GM19463 (cell line): ENCODE data around the gene TRNAU1AP.
"Not testable (repeated sequence)": the region's sequence is repeated elsewhere in the genome, so short reads cannot be mapped to it uniquely, and the experiment has no call there.

Experiments used
- ATAC-seq: cut with Tn5 transposase; IDR thresholded peaks from one replicate; pipeline ENCODE4 v1.9.1; 2021; ENCODE audit warnings: mild to moderate bottlenecking, moderate library complexity; ENCODE audit not compliant: unreplicated experiment

Gene TRNAU1AP

GRCh38 chr1:28521502-28522164, 31.3 kb upstream of the TRNAU1AP start:
- no peak for ATAC-seq

- not testable (repeated sequence) for ATAC-seq
Observed at GRCh38 chr1:28522537-28522936, 30.3 kb upstream of the TRNAU1AP start.

DNA sequence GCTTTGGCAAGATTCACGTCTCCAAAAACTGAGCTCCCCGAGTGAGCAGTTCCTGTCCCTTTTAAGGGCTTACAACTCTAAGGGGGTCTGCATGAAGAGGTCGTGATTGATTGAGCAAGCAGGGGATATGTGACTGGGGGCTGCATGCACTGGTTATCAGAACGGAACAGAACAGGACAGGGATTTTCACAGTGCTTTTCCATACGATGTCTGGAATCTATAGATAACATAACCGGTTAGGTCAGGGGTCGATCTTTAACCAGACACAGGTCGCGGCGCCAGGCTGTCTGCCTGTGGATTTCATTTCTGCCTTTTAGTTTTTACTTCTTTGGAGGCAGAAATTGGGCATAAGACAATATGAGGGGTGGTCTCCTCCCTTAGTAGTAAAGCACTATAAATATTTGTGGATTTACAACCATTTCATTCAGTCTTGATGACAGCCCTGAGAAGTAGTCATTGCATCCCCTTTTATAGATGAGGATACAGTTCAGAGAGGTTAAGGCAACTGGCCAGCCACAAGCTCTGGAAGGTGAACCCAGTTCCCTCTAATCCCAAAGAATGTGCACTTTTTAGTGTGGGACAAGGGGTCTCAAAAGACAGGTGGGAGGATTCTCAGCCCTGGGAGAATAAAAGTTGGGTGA, 27.8 kb upstream of the TRNAU1AP start:
- not testable (repeated sequence) for ATAC-seq

DNA sequence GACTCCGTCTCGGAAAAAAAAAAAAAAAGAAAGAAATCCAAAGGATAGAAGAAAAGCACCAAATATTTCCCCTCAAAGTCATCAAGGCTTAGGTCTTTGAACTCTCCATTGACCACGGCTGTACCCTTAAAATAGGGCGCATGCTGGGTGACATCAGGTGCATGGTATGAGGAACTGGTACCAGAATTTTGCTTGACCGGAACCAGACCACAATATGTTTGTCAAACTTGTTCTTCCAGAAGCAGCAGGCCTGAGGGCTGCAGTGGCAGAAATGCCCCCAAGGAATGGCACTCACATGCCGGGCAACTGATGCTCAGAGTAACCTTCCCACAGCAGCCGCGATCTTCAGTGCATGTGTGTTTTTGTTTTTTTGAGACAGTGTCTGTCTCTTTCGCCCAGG, 26.0 kb upstream of the TRNAU1AP start:
- no peak for ATAC-seq

GRCh38 chr1:28530456-28530855, 22.4 kb upstream of the TRNAU1AP start:
- no peak for ATAC-seq

- no peak for ATAC-seq
Observed at GRCh38 chr1:28534671-28535070, 18.2 kb upstream of the TRNAU1AP start.

DNA sequence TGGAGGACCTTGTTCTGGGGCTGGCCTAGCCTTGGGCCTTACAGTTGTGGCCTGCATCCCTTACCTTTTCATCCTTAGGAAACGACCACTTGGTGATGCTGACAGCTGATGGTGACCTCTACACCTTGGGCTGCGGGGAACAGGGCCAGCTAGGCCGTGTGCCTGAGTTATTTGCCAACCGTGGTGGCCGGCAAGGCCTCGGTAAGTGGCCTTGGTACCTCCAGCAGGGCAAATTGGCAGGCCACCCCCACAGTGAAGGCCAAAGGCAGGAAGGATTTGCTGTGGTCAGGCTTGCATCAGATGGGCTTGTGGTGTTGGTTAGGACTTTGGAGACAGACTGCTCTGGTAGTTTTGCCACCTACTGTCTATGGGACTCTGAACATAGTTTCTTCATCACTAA, 17.7 kb upstream of the TRNAU1AP start:
- ATAC-seq: no peak

- no peak for ATAC-seq
Observed at GRCh38 chr1:28537457-28538199, 15.3 kb upstream of the TRNAU1AP start.

- ATAC-seq: no peak
Observed at GRCh38 chr1:28538286-28538685, 14.6 kb upstream of the TRNAU1AP start.

DNA sequence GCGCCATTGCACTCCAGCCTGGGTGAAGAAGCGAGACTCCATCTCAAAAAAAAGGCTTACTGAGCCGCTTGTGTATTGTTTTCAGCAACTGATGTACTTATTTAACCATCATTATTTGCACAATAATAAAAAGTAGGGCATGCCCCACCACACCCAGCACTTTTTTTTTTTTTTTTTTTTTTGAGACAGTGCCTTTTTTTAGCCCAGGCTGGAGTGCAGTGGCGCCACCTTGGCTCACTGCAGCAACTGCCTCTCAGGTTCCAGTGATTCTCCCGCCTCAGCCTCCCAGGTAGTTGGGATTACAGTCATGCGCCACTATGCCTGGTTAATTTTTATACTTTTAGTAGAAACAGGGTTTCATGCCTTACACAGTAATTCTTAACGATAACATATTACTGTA, 12.2 kb upstream of the TRNAU1AP start:
- ATAC-seq: no peak

- ATAC-seq: not testable (repeated sequence)
Observed at GRCh38 chr1:28541414-28542015, 11.4 kb upstream of the TRNAU1AP start.

DNA sequence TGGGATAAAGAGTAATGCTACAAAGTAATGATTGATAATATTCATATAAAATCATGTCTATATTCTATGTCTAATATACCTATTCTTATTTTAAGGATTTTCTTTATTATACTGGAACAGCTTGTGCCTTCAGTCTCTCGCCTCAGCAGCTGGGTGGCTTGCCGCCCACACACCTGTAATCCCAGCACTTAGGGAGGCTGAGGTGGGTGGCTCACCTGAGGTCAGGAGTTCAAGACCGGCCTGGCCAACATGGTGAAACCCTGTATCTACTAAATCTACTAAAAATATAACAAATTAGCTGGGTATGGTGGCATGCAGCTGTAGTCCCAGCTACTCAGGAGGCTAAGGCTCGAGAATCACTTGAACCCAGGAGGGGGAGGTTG, 7.6 kb upstream of the TRNAU1AP start:
- no peak for ATAC-seq

GRCh38 chr1:28548318-28548717, 4.6 kb upstream of the TRNAU1AP start:
- no peak for ATAC-seq

- no peak for ATAC-seq
Observed at GRCh38 chr1:28551381-28551780, 1.5 kb upstream of the TRNAU1AP start.

GRCh38 chr1:28560886-28561285, 8.0 kb downstream of the TRNAU1AP start:
- no peak for ATAC-seq

DNA sequence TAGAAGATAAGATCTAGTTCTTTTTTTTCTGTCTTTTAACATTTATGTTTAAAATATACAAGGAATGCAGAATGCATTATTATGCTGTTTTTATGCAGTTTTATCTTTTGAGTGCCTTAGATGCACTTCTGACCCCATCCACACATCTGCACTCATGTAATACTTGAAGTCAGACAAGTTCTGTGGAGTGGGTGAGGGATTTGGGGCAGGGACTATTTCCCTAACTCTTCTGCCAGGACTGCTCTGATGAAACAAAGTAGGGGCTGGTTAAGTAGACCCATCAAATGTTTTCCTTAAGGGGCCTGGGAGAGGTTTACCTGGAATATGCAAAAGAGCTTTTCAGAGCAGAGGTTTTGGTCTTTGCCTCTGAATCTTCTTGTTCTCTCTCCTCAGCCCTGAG, 11.4 kb downstream of the TRNAU1AP start:
- ATAC-seq: no peak

- ATAC-seq: no peak
Observed at GRCh38 chr1:28565040-28565439, 12.2 kb downstream of the TRNAU1AP start.

GRCh38 chr1:28565726-28566125, 12.8 kb downstream of the TRNAU1AP start:
- ATAC-seq: no peak

DNA sequence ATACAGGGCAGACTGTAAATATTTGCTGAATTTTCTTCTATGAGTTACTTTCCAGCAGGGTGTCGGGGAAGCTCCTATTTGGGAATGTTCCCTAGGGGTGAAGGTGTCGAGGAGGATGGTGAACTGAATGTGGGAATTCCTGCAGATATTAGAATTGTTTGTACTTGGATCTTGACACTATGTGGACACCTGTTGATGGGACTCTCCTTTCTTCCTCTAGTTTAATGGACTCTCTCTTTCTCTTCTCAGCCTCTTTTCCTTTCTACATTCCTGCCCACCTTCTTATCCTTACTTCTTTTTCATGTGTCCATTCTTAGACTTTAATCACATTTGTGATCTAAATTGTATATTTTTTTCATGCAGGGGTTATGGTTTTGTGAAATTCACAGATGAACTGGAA, 14.0 kb downstream of the TRNAU1AP start:
- no peak for ATAC-seq

DNA sequence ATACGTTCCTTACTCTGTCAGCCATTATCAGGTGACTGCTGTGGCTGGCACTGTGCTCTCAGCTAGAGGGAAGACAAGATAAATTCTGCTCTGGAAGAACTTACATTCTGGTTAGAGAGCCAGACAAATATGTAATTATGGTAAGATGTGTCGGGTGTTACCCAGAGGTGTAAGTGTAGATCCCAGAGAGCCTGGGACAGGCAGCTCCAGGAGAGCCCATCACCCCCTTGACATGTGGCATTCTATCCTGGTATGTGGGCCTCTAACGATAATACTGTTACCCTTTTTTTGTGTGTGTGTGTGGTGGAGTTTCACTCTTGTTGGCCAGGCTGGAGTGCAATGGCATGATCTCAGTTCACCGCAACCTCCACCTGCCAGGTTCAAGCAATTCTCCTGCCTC, 19.0 kb downstream of the TRNAU1AP start:
- no peak for ATAC-seq

DNA sequence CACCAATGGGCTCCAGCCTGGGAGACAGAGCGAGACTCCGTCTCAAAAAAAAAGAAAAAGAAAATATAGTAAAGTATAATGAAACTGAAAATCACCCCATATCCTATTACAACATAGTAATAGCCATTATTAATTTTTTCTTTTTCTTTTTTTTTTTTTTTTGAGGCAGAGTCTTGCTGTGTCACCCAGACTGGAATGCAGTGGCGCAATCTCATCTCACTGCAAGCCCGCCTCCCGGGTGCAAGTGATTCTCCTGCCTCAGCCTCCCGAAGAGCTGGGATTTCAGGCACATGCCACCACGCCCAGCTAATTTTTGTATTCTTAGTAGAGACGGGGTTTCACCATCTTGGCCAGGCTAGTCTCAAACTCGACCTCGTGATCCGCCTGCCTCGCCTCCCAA, 20.0 kb downstream of the TRNAU1AP start:
- ATAC-seq: not testable (repeated sequence)

GRCh38 chr1:28573564-28573963, 20.7 kb downstream of the TRNAU1AP start:
- ATAC-seq: no peak
